Measurements from ENCODE around the gene GPR18. TPM values are rescaled to one million over a fixed set of nuclear protein-coding genes. Genes with fewer than 3 reads are reported as not detected.

GPR18 gene
- total RNA-seq, 4 donors from 2014 or later = not detected

GRCh38 chr13:99285432-99286182 is 27.4 kb upstream of the GPR18 start:
- Histone ChIP-seq H3K9me3 (no peaks in the 10 kb centered on the region), H3K4me1 (peaks cover 55 to 59% of the 10 kb centered on the region in 2 donors), H3K4me3 (no peak overlapping the region), H3K27ac (peak overlapping the region; percentile 17 to 78 (median 55)), H3K36me3 (no peaks in the 10 kb centered on the region), H3K27me3 (no peaks in the 10 kb centered on the region)
- TF ChIP-seq CTCF (IDR thresholded peaks at IDR 0.05 in 4 of 5, conservative IDR thresholded peaks at IDR 0.05 in 1 of 5) (no peak), POLR2A (IDR thresholded peaks at IDR 0.05) (no peak)
- intact Hi-C loops (cut with DNase I; ENCODE audit: low total_unique reads) (loop anchor here (10.0 kb wide), 1 partner anchor 209 kb away; no protein-coding TSS in a partner anchor), in situ Hi-C loops (cut with MboI; ENCODE audit: low sequenced_read_pairs in 4 of 4) (no loop called here)
- ATAC-seq (no peak), DNase-seq (no peak)

GRCh38 chr13:99282264-99283231 is 24.4 kb upstream of the GPR18 start:
- Histone ChIP-seq H3K27ac (peak overlapping the region; percentile 60 to 78 (median 75)), H3K36me3 (no peaks in the 10 kb centered on the region), H3K9me3 (no peaks in the 10 kb centered on the region), H3K4me3 (no peak overlapping the region), H3K27me3 (no peaks in the 10 kb centered on the region), H3K4me1 (peaks cover 47 to 51% of the 10 kb centered on the region in 2 donors)
- DNase-seq (no peak), ATAC-seq (peak in 1 of 2 donors; percentile 12)
- TF ChIP-seq POLR2A (IDR thresholded peaks at IDR 0.05) = no peak
- TF ChIP-seq CTCF (IDR thresholded peaks at IDR 0.05 in 4 of 5, conservative IDR thresholded peaks at IDR 0.05 in 1 of 5) = no peak
- in situ Hi-C loops (cut with MboI; ENCODE audit: low sequenced_read_pairs in 4 of 4) (no loop called here), intact Hi-C loops (cut with DNase I; ENCODE audit: low total_unique reads) (loop anchor here (1.0 to 10.0 kb wide), 3 partner anchors 24 to 212 kb away; partner anchors contain the start of gene GPR183)

- in situ Hi-C loops (cut with MboI; ENCODE audit: low sequenced_read_pairs in 4 of 4) (no loop called here), intact Hi-C loops (cut with DNase I; ENCODE audit: low total_unique reads) (loop anchor here (1.0 to 10.0 kb wide), 3 partner anchors 25 to 213 kb away; partner anchors contain the start of gene GPR183)
- peak overlapping the region; percentile 60 to 78 (median 75) for H3K27ac ChIP-seq
- ATAC-seq (peak; percentile 91 to 96), DNase-seq (peak; percentile 66 to 88)
- H3K27me3 ChIP-seq = no peaks in the 10 kb centered on the region
- TF ChIP-seq CTCF (IDR thresholded peaks at IDR 0.05 in 4 of 5, conservative IDR thresholded peaks at IDR 0.05 in 1 of 5) = no peak
- peak; percentile 25 to 43 for TF ChIP-seq POLR2A (IDR thresholded peaks at IDR 0.05)
- no peaks in the 10 kb centered on the region for H3K36me3 ChIP-seq
- H3K4me1 ChIP-seq = peaks cover 45 to 54% of the 10 kb centered on the region in 2 donors
- H3K9me3 ChIP-seq = no peaks in the 10 kb centered on the region
- no peak overlapping the region for H3K4me3 ChIP-seq
Measured at GRCh38 chr13:99281811-99282263, 23.7 kb upstream of the GPR18 start.

- intact Hi-C loops (cut with DNase I; ENCODE audit: low total_unique reads) = loop anchor here (10.0 kb wide), 1 partner anchor 215 kb away; no protein-coding TSS in a partner anchor
- no peak for DNase-seq
- H3K36me3 ChIP-seq = no peaks in the 10 kb centered on the region
- no peak overlapping the region for H3K4me3 ChIP-seq
- H3K9me3 ChIP-seq = no peaks in the 10 kb centered on the region
- H3K27ac ChIP-seq = peak overlapping the region; percentile 60 to 78 (median 75)
- no peak for ATAC-seq
- TF ChIP-seq CTCF (IDR thresholded peaks at IDR 0.05 in 4 of 5, conservative IDR thresholded peaks at IDR 0.05 in 1 of 5) (no peak), POLR2A (IDR thresholded peaks at IDR 0.05) (peak in 1 of 2 donors; percentile 47)
- peaks cover 40 to 57% of the 10 kb centered on the region in 2 donors for H3K4me1 ChIP-seq
- in situ Hi-C loops (cut with MboI; ENCODE audit: low sequenced_read_pairs in 4 of 4) = no loop called here
- H3K27me3 ChIP-seq = no peaks in the 10 kb centered on the region
Measured at GRCh38 chr13:99280166-99280565, 22.0 kb upstream of the GPR18 start.

Data from gastrocnemius medialis (tissue), 4 donors.